GM10847 (cell line): ENCODE measurements around the gene POLR2E.

ENCODE experiments used
- POLR2A ChIP-seq: IDR thresholded peaks from 2 replicates; pipeline ENCODE4 v1.6.1; 2011; ENCODE audit not compliant: insufficient read length; ENCODE audit errors: extremely low read depth

The POLR2E gene

GRCh38 chr19:1106841-1107660, 11.9 kb upstream of the POLR2E start:
- no peak for TF ChIP-seq POLR2A

- TF ChIP-seq POLR2A, result no peak
These were observed 11.0 kb upstream of the POLR2E start for GRCh38 chr19:1105873-1106840.

DNA sequence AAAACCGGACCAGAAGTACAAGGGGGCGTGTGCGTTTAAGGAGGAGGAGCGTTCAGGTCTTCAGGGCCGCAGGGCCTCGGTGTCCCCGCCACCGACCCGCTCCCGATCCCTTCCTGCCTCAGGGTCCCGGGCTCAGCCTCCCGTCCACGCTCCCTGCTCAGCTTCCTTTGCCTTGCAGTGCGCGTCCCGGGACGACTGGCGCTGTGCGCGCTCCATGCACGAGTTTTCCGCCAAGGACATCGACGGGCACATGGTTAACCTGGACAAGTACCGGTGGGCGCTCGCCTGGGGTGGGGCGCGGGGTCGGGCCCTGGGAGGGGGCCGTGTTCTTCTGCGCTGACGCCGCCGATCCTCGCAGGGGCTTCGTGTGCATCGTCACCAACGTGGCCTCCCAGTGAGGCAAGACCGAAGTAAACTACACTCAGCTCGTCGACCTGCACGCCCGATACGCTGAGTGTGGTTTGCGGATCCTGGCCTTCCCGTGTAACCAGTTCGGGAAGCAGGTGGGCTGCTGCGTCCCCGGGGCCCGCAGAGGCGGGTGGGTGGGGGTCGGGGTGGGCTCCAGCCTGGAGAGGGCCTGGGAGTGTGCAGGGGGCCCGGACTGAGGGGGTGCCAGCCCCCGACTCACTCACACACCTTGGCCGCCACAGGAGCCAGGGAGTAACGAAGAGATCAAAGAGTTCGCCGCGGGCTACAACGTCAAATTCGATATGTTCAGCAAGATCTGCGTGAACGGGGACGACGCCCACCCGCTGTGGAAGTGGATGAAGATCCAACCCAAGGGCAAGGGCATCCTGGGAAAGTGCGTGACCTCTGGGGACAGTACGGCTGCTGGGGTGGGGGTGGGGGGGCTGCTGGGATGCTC, 10.1 kb upstream of the POLR2E start:
- TF ChIP-seq POLR2A, result no peak

GRCh38 chr19:1104311-1105007, 9.3 kb upstream of the POLR2E start:
- TF ChIP-seq POLR2A, result no peak

DNA sequence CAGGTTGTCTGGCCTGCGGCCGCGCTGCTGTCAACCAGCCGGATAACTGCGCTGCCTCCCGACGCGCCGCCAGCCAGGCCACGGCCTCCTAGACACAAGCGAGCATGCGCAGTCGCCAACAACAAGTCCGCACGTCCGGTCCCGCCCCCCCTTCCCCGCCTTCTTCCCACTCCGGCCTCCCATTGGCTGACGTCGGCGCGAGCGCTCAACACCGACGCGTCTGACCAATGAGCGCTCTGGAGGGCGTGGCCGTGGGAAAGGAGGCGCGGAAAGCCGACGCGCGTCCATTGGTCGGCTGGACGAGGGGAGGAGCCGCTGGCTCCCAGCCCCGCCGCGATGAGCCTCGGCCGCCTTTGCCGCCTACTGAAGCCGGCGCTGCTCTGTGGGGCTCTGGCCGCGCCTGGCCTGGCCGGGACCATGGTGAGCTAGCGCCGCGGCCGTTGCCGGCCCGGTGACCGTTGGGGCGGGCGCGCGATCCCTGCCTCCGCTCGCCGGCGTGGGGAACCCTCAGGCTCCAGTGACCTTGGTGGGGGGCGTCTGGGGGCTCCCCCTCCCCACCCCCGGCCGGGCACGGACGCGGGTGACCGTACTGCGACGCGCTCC, 8.6 kb upstream of the POLR2E start, which contains the start of gene GPX4:
Gene GPX4, plus strand, starts transcription at position 287 of the 603 bp plus-strand sequence. Its CDS starts 50 bp downstream, at position 337.
- TF ChIP-seq POLR2A, result peak; percentile 98

DNA sequence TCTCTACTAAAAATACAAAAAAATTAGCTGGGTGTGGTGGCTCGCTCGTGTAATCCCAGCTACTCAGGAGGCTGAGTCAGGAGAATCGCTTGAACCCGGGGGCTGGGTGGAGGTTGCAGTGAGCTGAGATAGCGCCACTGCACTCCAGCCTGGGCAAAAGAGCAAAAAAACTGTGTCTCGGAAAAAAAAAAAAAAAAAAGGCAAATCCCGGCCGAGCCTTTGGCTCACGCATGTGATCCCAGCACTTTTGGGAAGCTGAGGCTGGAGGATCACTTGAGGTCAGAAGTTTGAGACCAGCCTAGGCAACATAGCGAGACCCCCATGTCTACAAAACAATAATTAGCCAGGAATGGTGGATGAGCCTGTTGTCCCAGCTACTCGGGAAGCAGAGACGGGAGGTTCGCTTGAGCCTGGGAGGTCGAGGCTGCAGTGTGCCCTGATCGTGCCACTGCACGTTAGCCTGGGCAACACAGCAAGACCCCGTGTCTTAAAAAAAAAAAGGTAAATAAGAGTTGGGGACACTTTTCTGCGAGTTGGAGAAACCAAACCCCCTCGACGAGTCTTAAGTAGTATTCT, 8.0 kb upstream of the POLR2E start:
- no peak for TF ChIP-seq POLR2A

DNA sequence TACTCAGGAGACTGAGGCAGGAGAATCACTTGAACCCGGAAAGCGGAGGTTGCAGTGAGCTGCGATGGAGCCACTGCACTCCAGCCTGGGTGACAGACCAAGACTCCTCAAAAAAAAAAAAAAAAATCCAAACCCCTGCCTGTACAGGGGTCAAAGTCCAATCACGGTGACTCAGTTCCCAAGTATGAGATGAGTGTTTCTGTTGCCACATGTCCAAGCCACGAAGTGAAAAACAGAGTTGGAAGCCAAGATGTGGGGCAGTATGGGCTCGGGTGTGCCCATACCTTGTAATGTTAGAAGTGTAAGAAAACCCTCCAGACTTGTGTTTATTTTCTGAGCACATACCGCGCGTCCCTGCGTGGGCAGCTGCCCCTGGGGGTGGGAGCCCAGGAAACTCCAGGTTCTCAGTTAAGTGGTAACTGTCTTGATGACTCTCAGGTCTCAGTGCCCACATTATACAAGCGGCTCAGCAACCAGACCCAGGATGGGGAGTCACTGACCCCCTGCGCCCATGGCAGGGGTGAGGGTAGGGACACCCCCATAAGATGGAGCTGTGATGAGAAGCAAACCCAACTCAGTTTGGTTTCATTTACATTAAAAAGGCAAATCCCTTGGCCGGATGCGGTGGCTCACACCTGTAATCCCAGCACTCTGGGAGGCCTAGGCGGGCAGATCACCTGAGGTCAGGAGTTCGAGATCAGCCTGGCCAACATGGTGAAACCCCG, 7.4 kb upstream of the POLR2E start:
- no peak for TF ChIP-seq POLR2A

GRCh38 chr19:1101337-1101698, 6.1 kb upstream of the POLR2E start:
- TF ChIP-seq POLR2A, result no peak

DNA sequence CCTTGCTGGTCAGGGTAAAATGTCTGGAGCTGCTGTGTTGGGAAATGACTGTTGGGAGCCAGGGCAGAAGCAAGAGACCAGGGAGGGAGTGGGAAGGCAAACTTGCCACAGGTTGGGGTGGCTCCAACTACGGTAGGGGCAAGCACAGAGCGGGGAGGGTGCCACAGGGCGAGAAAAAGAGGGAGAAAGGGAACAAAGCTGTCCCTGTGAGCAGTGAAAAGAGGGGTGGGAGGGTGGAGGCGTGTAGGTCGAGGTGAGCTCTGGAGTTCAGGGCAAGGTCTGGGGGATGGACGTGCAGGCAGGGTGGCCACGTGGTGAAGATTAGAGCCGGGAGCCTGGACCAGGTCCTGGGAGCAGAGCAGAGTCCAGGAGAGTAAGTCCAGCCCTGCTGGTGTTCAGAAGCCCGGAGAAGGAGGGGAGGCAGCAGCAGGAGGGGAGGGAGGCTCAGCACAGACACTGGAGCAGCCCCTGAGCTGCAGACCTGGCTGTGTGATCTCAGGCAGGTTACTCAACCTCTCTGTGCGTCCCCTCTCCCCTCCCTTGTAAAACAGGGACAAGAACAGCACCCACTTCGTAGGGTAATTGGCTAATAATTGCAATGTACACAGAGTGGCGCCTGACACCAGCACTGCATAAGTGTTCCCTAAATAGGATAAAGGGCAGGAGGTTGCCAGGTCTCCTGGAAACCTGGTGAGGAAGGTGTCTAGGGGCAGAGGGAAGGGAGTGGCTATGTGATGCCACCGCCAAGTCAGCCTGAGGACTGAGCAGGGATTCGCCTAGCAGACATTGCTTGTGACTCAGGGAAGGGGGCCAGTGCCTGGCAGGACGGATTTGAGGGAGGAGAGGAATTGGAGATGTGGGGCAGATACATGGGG, 3.2 kb upstream of the POLR2E start:
- no peak for TF ChIP-seq POLR2A

- TF ChIP-seq POLR2A, result no peak
These were observed 2.6 kb upstream of the POLR2E start for GRCh38 chr19:1097810-1098176.

GRCh38 chr19:1094655-1094977, 559 bp downstream of the POLR2E start:
- no peak for TF ChIP-seq POLR2A

- no peak for TF ChIP-seq POLR2A
These were observed 1.2 kb downstream of the POLR2E start for GRCh38 chr19:1093811-1094553.
